Ovary (tissue), 3 donors: ENCODE data around the gene ETV6.

Experiments used
- EP300 ChIP-seq: sonication (generic); formaldehyde crosslinking; IDR thresholded peaks from one replicate; pipeline ENCODE4 v1.6.1; 2017; ENCODE audit warnings: antibody characterized with exemption
- POLR2A ChIP-seq: fragments of 450-650 bp; IDR thresholded peaks from one replicate; pipeline ENCODE4 v1.6.1; 2017; ENCODE audit warnings: antibody characterized with exemption, mild to moderate bottlenecking, moderate library complexity
- TF ChIP-seq, protein P1 (sequence below), 3 donors: fragments of 450-650 bp in 2 of 3; fragments of 200-600 bp in 1 of 3; IDR thresholded peaks; one replicate each; pipeline versions ENCODE4 v1.5.1 to v1.8.0; 2016 to 2022; ENCODE audit warnings: antibody characterized with exemption in 3 of 3, mild to moderate bottlenecking in 1 of 3
- donor health status: DM: no; HTN: no; CAD: no.

DNA sequence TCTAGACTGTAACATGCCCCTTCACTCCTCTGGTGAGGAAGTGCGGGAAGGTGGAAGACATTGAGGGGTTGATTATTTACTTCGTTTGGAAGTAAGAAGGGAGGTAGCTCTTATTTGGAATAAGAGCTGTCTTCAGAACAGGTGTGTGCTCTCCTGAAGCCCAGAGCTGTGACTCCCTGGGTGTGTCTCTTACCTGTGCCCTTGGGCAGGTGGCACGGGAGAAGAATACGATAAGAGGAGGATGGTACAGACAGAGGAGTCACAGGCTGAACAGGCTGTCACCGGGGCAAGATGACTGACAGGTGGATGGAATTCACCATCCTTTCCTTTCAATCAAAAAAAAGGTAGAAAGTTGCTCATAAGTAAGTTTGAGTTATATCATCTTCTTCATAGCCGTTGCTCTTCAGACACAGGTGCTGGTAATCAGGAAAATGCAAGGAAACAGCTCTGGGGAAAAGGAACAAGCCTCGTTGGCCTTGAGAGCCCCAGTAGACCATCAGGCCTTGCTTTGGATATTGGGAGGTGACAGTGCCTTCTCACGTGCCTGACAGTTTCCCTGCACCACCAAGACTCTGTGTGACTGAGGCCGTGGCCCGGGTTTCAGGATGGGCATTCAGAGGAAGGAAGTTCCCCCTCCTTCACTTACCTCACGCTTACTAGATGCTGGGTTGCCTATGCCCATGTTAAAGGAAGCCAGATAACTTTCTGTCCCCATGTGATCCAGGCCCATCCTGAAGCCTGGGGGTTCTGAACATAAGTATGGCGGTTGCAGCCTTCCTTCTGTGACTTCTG is 120.4 kb downstream of the ETV6 start:
- TF ChIP-seq, protein P1, sequence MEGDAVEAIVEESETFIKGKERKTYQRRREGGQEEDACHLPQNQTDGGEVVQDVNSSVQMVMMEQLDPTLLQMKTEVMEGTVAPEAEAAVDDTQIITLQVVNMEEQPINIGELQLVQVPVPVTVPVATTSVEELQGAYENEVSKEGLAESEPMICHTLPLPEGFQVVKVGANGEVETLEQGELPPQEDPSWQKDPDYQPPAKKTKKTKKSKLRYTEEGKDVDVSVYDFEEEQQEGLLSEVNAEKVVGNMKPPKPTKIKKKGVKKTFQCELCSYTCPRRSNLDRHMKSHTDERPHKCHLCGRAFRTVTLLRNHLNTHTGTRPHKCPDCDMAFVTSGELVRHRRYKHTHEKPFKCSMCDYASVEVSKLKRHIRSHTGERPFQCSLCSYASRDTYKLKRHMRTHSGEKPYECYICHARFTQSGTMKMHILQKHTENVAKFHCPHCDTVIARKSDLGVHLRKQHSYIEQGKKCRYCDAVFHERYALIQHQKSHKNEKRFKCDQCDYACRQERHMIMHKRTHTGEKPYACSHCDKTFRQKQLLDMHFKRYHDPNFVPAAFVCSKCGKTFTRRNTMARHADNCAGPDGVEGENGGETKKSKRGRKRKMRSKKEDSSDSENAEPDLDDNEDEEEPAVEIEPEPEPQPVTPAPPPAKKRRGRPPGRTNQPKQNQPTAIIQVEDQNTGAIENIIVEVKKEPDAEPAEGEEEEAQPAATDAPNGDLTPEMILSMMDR (IDR thresholded peaks at IDR 0.05) = no peak
- no peak for TF ChIP-seq POLR2A
- no peak for TF ChIP-seq EP300
